Suppressor macrophage treated with lipopolysaccharide for 4 hours (primary cell): ENCODE data around the gene ALAS1.

Experiments used
- DNase-seq: peaks from one replicate; pipeline ENCODE4 v3.0.0-alpha.2; 2020

Gene ALAS1

DNA sequence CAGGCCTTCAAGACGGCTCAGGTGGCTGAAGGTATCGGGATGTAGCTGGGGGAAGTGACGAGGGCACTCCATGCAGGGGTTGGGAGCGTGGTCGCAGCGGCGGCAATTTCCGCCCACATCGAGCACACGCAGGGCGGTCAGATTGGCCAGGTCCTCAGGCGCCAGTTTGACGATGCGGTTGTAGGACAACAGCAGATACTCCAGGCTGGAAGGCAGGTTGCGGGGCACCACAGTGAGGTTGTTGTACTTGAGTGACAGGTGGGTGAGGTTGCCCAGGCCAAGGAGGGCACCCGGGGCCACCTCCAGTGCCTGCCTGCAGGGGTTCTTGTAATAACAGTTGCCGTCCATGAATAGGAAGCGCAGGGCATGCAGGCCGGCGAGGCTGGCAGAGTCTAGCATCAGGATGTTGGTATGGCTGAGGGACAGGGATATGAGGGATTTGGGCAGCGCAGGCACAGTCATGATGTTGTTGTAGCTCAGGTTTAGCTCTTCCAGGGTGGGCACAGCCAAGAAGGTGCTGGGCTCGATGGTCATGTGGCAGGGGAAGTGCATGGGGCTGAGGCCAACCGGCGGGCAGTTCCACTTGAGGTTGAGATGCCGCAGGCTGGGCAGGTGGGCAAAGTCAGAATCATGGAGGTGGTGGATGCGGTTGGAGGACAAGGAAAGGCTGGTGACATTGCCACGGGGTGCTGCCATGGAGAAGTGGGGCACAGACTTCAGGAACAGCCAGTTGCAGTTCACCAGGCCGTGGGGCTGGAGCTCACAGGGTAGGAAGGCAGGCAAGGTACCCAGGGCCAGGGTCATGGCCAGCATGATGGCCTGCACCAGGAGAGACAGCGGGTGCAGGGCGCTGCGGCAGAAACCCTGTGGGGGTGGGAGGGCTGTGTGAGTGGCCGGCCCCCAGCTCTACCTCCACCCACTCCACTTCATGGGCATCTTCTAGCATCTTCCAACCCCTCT is 25.8 kb downstream of the ALAS1 start:
- no peak for DNase-seq

DNA sequence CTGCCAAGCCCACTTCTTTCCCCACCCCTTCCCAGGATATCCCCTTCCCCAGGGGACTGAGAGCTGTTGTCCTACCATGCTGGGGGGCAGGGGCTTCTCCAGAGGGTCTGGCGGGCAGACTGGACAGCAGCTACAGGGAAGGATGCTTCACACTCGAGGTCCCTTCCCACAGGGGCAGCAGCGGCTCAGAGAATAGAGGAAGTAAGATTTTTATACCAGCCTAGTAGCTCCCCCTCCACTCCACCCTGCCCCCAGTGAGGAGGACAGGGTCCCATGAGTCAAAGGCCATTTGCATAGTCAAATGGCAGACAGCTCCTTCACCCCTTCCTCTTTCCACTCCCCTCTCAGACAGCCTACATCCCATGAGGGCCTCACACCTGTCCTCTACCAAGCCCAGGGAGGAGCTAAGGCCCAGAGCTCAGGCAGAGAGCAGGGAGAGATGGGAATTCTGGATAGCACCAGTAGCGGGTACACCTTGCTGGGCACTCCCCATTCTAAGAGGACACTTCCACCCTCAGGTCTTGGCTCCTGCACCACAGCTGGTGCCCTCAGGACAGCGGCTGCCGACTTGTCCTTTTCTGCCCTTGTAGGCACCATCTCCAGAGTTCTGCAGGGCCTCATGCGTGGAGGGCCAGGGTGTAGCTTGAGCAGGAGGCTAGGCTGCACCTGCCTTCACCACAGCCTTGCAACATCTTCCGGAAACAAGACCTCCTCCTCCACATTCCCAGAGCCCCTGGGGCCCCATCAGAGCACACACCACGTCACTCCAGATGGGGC is 27.7 kb downstream of the ALAS1 start, which contains the start of gene TLR9:
TSS of gene TLR9 (minus strand) at position 194 of the 777 bp plus-strand sequence. CDS start at position 78, 116 bp downstream.
- peak; percentile 74 for DNase-seq

DNA sequence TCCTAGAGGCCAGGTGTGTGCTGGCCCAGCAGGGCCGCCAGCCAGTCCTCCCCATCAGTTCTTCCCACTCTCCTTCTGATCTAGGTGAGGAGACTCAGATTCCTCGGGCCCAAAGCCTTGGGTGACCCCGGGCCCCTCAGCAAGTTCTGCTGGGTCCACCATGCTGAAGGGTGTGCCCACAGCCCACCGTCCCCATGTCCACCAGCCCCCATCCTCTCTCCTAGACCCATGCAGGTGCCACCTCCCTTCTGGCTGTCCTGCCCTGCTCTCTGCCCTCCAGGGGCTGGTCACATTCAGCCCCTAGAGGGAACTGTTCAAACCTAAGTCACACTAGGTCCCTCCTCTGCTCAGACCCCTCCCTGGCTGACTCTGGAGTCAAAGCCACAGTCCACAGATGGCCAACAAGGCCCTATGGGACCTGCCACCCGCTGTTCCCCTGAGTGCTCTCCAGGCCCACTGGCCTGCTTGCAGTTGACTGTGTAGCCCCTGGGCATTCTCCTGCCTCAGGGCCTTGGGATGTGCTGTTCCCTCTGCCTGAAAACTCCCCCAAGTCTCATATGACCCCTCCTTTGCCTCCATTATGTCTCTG is 28.4 kb downstream of the ALAS1 start:
- no peak for DNase-seq

- DNase-seq = no peak
These were observed 29.2 kb downstream of the ALAS1 start for GRCh38 chr3:52227117-52227516.

- no peak for DNase-seq
These were observed 29.8 kb downstream of the ALAS1 start for GRCh38 chr3:52227766-52228165.

DNA sequence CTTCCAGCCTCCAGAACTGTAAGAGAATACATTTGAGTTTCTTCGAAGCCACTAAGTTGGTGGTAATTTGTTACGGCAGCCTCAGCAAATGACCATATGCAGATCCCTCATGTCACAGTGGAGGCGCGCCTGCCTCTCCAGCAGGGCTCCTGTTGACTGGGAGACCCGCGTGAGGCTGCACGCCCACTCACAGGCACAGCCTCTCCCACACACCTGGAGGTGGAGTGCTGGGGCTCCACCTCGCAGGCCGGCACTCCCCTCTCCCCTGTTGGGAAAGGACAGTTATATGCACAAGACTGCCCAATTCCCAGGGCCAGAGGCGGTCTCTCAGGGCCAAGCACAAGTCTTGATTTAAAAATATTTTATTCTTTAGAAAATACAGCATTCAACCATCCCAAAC is 30.3 kb downstream of the ALAS1 start:
- no peak for DNase-seq

DNA sequence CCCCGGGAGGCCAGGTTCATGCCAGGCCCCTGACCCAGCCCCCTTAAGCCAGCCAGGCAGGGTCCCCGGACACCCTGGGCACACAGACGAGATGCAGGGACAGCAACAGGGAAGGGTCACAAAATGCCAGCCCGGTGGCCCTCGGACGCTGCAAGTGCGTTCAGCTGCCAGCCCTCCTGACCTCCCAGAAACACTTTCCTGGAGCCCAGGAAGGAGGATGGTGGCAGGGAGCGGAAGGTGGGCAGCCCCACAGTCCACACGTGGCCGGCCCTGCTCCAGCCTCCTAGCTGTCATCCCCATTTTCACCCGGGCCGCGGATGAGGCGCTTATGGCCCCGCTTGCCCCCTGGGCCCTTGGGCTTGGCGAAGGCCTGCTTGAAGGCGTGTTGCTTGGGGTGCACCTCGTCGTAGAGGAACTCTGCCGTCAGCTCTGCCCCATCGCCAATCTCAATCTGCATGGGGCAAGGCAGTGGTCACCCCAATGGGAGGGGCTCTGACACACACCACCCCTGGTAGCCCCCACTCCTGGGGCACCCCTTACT is 30.9 kb downstream of the ALAS1 start:
- no peak for DNase-seq

DNA sequence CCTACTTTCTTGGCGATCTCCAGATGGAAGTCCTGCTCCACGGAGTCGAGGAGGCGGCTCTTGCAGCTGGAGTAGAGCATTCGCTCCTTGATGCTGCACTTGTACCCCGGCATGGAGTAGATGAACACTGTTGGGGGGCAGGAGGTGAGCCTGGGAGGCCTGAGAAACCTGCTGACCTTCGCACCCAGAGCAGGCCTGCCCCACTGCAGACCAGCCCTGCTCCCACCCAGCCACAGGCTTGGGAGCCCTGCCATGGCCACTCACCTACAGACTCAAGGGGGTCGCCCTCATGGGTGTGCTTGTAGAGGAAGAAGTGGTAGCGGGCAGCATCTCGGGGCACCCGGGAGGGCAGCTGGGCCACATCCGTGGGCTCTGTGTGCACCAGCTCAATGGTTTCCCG is 31.7 kb downstream of the ALAS1 start:
- no peak for DNase-seq

- no peak for DNase-seq
These were observed 32.5 kb downstream of the ALAS1 start for GRCh38 chr3:52230461-52230860.

- no peak for DNase-seq
These were observed 33.0 kb downstream of the ALAS1 start for GRCh38 chr3:52230889-52231499.

DNA sequence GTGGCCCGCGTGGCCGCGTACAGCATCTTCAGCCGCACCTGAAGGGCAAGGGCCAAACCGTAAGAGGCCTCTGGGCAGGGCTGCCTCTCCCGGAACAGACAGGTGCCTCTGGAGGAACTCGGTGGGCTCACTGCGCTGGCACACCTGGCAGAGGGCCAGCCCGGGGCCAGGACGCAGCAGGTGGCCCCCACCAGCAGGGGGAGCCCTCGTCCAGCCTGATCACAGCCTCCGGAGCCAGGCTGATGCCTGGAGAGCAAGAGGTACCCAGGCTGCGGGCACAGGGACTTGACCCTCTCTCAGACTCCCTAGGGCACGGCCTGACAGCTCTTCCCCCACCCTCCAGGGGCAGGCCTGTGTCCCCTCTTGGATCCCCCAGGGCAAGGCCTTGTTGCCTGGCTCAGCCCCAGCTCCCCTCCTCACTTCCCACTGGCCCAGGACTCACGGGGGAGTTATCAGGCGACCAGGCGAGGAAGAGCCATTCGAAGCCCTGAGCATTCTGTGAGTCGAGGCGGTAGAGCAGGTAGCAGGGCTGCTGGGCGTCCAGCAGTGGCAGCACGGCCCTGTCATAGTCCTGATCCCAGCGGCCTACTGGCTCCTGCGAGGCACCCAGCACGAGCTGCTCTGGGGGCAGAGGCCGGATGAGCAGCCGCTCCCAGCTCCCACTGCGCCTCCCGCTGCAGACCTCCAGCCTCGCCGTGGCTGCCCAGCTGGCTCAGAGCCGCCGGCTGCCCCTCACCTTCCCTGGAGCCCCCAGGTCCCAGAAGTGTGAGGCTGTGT is 33.7 kb downstream of the ALAS1 start:
- peak; percentile 91 for DNase-seq

DNA sequence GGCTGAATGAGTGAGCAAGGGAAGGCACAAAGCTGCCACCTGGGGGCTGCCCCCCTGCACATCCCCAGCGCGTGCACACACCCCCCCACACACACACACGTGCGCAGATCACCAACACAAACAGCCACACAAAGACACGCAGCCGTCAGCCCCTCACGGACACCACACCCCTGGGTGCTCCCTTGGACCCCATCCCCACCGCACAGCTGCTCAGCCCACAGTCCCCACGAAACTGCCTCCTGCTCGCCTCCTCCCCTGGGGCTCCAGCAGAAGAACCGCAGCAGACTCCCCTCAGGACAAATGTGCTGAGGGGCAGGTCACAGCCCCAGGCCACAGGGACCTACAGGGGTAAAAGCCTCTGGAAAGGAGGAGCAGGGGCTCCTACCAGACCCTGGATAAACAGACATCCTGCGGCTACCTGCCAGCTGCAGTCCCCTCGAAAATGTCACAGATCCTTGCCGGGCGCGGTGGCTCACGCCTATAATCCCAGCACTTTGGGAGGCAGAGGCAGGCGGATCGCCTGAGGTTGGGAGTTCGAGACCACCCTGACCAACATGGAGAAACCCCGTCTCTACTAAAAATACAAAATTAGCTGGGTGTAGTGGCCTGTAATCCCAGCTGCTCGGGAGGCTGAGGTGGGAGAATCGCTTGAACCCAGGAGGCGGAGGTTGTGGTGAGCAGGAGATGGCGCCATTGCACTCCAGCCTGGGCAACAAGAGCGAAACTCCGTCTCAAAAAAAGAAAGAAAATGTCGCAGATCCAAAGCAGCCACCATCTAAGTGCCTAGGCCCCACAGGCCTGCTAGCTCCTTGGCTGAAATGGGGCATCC is 34.5 kb downstream of the ALAS1 start:
- DNase-seq = no peak

DNA sequence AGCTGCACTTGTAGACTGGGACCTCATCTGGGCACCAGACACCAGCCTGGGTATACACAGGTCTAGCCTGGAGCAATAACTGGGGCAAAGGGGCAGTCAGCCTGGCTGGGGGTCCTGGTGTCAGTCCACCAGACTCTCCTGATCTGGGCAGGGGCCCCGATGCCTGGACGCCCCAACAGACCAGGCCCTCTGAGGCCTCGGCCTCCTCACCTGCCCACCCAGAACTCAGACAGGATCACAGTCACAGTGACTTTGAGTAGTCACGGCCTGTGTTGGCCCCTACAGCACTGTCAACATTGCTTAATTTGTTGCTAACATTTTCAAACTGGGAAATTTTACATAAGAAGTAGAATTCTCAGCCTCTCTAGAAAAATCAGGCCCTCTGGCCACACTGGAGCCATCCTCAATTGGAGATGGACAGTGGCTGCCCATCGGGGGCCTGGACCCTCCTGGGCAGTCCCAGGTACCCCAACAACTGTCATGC is 35.2 kb downstream of the ALAS1 start:
- no peak for DNase-seq

GRCh38 chr3:52233968-52234367 is 36.0 kb downstream of the ALAS1 start:
- no peak for DNase-seq

- DNase-seq = no peak
These were observed 36.8 kb downstream of the ALAS1 start for GRCh38 chr3:52234516-52235447.

GRCh38 chr3:52236424-52236886 is 38.5 kb downstream of the ALAS1 start:
- DNase-seq = no peak

DNA sequence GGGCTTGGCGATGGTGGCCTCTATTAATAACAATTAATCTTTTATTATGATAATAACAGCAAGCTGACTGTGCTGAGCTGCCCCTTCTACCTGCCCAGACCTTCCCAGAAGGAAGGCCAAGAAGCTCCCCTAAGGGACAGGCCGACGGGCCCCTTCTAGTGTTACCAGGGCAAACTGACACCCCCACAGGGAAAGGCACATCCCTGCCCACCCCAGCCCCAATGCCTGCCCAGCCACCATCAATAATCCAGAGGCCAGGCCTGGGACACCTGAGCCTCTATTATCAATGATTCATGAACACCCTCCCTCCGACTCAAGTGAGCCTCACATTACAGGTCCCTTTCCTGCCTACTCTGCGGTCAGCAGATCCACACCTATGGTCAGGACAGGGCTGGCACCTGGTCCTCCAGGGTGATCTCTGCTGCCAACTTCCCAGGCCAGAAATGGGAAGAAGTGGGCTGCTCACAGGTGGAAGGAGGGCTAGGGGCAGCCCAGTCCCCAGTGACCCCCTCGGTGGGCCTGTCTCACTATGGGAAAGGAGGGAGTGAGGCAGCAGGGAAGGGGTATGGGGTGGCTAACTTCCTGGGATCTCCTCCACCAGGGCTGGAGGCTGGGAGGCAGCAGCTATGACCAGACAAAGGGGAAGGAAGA is 39.2 kb downstream of the ALAS1 start:
- DNase-seq = no peak

DNA sequence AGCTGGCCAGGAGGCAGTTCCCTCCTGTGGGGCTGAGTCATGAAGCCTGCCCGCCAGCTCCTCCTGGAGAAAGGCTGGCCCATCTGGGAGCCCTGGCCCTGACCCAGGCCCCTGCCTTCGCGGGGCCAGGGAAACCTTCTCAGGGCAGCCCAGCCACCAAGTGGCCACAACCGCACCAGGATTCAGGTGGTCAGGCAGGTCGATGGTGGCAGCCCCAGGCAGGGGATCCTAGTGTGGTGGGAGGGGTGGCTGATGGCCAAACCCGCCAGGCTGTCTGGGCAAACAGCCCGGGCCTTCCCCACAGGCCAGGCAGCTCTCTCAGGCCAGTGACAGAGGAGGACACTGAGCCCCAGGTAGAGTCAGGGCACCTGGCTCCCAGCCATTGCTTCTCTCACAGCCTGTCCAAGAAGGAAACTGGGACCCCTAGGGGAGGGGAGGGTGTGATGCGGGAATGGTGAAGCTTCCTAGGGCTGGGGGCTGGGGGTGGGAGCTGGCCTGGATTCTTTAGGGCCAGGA is 39.8 kb downstream of the ALAS1 start:
- peak; percentile 83 for DNase-seq
